HG03095 (cell line): ENCODE measurements around the gene IL26.
"Not testable (repeated sequence)": the region's sequence is repeated elsewhere in the genome, so short reads cannot be mapped to it uniquely, and the experiment has no call there.

ENCODE experiments used
- ATAC-seq: cut with Tn5 transposase; IDR thresholded peaks from one replicate; pipeline ENCODE4 v1.9.1; 2021; ENCODE audit warnings: moderate library complexity; ENCODE audit not compliant: unreplicated experiment

IL26 gene

DNA sequence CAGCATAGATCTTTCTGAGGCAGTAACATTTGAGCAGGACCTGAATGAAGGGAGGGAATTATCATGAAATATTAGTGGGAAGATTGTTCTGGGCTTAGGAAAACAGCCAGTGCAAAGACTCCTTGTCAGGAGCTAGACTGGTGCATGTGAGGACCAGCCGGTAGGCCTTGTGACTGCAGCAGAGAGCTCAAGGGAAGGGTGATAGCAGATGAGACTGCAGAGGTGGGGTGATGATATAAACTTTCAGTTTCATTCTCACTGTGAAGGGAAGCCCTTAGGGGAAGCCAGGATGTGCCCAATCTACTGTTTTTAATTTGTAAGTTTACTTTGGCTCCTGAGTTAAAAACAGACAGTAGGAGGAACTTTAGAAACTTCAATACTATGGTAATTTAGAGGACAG is 15.4 kb upstream of the IL26 start:
- peak; percentile 98 for ATAC-seq

- no peak for ATAC-seq
These were observed 14.5 kb upstream of the IL26 start for GRCh38 chr12:68240079-68240478.

DNA sequence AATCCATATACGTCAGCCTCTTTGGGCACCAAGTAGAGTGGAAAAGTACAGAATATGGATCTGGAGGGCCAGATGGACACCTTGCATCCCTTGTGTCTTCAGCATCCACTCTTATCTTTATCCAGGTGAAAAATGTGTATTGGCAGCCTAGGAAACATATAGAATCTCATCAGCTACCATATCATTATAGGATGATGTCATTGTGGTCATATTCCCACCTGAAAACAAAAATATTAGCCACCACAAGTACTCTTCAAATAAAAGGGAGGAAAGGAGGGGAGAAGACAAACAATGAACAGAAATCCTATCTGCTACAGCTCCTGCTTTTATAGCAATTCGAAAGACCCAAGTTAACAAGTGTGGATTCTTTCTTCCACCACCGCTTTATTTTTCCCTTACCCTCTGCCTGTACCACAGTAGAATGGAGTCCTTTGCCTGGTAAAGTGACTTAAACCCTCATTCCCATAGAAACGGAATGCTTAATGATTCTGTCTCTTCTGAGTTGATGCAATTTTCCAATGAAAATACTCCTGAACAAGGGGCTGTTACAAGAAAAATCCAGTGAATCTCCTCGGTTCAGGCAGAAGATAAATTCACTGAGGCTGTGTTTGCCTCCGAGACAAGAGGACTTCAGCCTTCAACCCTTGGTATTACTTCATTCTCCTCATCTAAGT is 13.8 kb upstream of the IL26 start:
- ATAC-seq, result no peak

DNA sequence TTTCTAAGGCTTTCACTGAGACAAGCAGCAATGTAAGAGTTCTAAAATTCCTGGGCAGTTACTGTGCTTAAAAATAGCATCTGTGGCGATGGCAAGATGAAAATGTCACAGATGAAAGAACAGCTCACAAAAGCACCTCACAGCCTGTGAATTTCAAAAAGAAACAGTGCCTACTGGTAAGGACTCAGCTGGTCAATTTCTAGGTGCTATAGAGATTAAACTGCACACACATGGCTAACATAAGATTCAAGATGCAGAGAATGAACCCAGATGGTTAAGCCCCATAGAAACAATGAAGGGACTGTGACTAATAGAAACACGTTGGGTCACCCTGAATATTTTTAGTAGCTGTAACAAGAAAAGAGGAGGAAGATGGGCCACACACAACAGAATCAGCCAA is 12.0 kb upstream of the IL26 start:
- no peak for ATAC-seq

DNA sequence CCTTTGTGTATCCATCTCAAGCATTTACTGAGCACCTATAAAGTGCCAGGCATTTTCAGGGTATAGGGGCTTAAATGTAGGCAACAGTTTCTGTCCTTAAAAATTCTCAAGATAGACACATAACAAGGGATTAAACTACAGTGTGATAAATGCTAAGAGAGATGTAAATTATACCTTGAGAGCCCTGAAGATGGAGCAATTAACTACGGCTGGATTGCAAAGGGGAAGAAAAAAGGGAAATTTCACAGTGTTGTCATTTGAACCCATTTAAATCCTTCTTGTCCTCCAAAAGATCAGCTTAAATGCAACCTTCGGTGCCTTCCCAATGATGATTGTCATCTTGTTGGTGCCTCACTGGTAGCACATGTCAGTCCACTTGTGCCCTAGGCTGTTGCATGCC is 11.5 kb upstream of the IL26 start:
- ATAC-seq, result no peak

DNA sequence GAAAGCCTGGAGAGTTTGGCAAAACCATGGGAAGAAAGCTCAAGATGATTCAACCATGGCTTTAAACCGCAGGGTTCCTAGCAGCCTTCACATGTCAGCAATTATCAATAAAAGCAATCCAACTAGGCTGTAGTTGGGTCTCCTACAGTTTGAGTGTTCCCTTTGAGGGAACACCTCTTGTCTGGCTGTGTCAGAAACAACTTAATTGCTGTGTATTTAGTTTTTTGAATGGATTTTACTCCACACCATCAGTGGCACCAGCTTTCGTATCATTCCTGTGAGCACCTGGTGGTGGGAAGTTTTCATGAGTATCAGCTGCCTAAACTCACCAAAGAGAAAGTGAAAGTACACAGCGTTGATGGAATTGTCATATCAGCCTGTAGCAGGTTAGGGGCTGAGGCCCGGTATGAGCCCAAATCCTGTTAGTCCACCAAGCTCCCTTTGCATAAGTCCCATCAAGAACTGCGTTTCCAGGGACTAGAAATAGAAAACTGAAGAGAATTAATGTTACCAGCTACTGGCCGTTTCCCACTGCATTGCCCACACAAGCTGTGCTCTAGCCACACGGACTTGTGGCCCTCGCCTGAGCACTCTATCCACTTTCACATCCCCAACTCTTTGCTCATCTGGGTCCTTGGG is 10.9 kb upstream of the IL26 start:
- peak; percentile 40 for ATAC-seq

DNA sequence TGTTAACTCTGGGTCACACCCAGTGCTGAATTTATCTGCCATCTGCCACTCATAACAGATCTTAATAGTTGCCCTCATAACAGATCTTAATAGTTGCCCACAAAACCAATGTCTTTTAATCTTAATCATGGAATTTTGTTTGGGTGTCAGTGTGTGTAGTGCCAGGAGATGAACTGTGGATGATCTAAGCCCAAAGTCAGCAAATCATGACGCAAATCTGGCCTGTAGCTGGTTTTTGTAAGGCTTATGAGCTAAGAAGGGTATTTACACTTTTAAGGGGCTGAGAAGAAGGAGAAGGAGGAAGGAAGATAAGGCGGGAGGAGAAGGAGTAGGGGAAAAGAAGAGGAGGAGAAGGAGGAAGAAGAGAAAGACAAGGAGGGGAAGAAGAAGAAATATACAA is 10.0 kb upstream of the IL26 start:
- ATAC-seq, result no peak

DNA sequence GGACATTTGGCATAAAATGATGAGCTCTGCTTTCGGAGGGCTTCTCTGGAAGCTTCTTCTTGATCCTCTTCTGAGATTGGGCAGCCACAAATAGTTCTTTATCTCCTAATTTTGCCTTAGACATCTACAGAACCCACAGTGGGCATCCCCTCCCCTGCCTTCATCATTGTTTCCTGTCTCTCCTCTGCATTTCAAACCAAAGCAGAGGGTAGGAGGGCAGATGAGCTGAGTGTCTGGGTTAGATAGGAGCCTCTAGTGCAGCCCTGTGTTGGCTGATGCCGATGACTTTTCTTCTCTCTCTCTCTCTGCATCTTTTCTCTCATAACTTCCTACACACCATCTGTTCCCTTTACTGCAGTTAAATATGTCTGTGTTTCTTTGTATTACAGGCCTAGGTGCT is 8.5 kb upstream of the IL26 start:
- no peak for ATAC-seq

- ATAC-seq, result no peak
These were observed 7.9 kb upstream of the IL26 start for GRCh38 chr12:68233498-68233897.

GRCh38 chr12:68231691-68232090 is 6.1 kb upstream of the IL26 start:
- ATAC-seq, result no peak

DNA sequence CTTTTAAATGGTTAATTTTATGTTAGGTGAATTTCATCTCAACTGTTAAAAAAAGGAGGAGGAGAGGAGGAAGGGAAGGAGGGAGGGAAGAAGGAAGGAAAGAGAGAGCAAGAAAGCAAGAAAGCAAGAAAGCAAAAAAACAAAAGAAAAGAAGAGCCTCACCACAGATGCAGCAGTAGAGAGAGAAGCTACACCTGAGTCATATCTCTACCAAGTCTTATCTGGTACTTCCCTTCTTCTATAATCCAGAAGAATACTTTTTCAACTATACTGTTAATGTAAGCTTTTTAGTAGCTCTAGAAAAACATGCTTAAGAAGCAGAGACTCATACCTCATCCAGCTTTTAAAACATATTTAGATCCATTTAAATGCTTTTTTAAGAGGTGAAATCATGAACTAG is 5.6 kb upstream of the IL26 start:
- ATAC-seq, result peak; percentile 51

GRCh38 chr12:68229956-68230355 is 4.3 kb upstream of the IL26 start:
- no peak for ATAC-seq

DNA sequence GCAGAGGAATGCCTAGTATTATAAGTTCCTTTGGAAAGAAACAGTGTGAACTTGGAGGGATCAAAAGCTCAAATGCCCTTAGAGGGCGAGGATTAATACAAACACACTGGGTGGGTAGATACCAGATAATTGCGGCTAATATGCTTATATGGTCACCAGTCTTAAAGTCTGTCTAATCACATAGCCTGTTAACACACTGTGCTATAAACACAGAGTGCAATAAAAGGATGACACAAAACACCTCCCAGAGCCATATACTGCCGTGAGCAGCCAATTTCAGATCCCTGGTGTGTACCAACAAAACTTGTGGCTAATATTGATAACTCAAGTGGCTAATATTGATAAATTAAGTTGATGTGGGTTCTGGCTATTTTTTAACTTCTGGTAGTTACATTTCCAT is 1.7 kb upstream of the IL26 start:
- no peak for ATAC-seq

GRCh38 chr12:68224613-68225285 is 861 bp downstream of the IL26 start:
- ATAC-seq, result no peak

- ATAC-seq, result peak; percentile 95
These were observed 2.4 kb downstream of the IL26 start for GRCh38 chr12:68223067-68223747.

GRCh38 chr12:68222326-68222725 is 3.3 kb downstream of the IL26 start:
- ATAC-seq, result no peak

DNA sequence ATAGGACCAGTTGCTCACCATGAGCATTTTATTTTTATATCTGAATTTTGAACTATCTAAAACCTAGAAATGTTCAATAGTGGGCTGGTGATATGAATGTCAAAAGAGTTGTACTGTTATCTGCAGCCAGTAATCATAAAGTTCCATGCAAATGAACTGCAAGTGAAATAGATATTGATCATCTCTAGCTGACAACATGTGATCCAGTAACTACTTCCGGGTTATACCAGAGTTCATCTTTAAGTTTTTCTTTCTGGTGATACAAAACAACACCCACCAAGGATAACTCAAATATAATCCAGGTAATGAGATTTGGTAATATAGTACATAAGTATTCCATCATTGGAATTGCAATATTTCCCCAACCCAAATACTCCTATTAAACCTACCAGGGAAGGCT is 4.1 kb downstream of the IL26 start:
- no peak for ATAC-seq

DNA sequence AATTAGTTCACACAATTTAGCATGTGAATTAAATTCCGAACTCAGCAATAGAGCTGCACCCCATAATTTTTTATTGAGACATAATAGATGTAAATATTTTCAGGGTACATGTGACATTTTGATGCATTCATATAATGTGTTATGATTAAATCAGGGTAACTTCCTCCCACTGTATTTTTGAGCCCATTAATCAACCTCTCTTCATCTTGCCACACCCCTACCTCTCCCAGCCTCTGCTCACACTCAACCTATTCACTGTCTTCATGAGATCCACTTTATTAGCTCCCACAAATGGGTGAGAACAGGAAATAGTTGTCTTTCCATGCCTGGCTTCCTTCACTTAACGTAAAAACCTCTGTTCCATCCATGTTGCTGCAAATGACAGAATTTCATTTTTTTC is 14.7 kb downstream of the IL26 start:
- no peak for ATAC-seq

- ATAC-seq, result not testable (repeated sequence)
These were observed 16.4 kb downstream of the IL26 start for GRCh38 chr12:68209048-68209728.

DNA sequence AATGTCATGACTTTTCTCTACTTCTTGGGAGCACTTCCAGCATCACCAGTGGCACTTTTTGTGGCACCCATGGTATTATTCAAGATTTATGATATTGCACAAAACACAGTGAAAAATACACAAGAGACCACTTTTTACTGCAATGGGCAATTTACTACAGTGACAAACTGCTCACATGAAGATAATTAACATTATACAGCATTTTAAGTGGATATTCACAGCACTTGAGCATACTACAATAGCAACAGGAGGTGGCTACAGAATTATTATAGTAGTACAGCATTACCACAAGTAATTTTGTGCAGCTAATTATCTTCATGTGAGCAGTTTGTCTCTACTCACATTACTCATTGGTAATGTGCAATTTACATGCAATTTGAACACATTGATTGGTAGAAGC is 18.3 kb downstream of the IL26 start:
- no peak for ATAC-seq

DNA sequence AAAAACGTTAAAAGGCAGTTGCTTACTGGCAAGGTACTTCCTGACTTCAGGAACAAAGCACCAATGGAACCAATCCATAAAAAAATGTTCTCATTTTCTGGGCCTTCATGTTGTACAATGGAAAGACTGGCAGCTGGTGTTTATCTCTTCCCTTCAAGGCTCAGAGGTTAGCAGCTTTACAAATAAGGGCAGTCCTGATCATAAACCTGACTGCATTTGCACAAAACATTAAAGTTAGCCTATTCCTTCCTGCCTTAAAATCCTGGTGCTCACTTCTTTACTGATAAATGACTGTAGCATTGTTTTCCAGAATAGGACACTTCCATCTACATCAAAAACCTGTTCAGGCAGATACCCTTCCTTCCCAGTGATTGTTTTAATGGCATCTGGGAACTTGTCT is 19.2 kb downstream of the IL26 start:
- ATAC-seq, result no peak
